ENCODE data around the gene RBM4. TPM values are rescaled to one million over a fixed set of nuclear protein-coding genes. Genes with fewer than 3 reads are reported as not detected.
"Not testable (repeated sequence)": the region's sequence is repeated elsewhere in the genome, so short reads cannot be mapped to it uniquely, and the experiment has no call there.

Gene RBM4
- total and polyA plus RNA-seq, 4 donors, result 36.9 to 59.2 (median 46.4) TPM

- no peak for DNase-seq (ENCODE audit: low spot score)
- Histone ChIP-seq H3K4me3 (ENCODE audit: low read depth in 1 of 3, low read length in 3 of 3) (peak overlapping the region; percentile 84 to 92 (median 88)), H3K9me3 (ENCODE audit: control insufficient read depth in 4 of 4, low read length in 3 of 4) (no peaks in the 10 kb centered on the region), H3K36me3 (ENCODE audit: control insufficient read depth in 4 of 4, insufficient read depth in 3 of 4, low read depth in 1 of 4, low read length in 3 of 4) (peaks cover 8 to 34% (median 23%) of the 10 kb centered on the region in 4 donors), H3K9ac (ENCODE audit: low read depth in 1 of 2, low read length in 2 of 2) (peak overlapping the region; percentile 75 to 79), H3K4me1 (ENCODE audit: control insufficient read depth in 4 of 4, insufficient read depth in 4 of 4, low read length in 3 of 4) (peaks cover 9 to 65% (median 50%) of the 10 kb centered on the region in 4 donors), H3K27me3 (ENCODE audit: control insufficient read depth in 4 of 4, insufficient read depth in 4 of 4, low read length in 3 of 4) (no peaks in the 10 kb centered on the region), H3K27ac (ENCODE audit: low read depth in 1 of 2, low read length in 2 of 2) (peak overlapping the region; percentile 81 to 90)
- TF ChIP-seq YY1 (IDR thresholded peaks at IDR 0.05) (no peak), FOXA1 (IDR thresholded peaks at IDR 0.05) (no peak), RAD21 (IDR thresholded peaks at IDR 0.05) (peak in 1 of 2 donors; percentile 13)
- WGBS, result 12% methylated on average over 27 of the region's 27 CpGs
Measured at GRCh38 chr11:66639066-66639813, 737 bp downstream of the RBM4 start.

GRCh38 chr11:66639814-66640340, 1.4 kb downstream of the RBM4 start:
- 72% methylated on average over 9 of the region's 10 CpGs for WGBS
- DNase-seq (ENCODE audit: low spot score); H3K4me3 ChIP-seq (ENCODE audit: low read depth in 1 of 3, low read length in 3 of 3); H3K9ac ChIP-seq (ENCODE audit: low read depth in 1 of 2, low read length in 2 of 2); H3K27me3 ChIP-seq (ENCODE audit: control insufficient read depth in 4 of 4, insufficient read depth in 4 of 4, low read length in 3 of 4); H3K9me3 ChIP-seq (ENCODE audit: control insufficient read depth in 4 of 4, low read length in 3 of 4); H3K27ac ChIP-seq (ENCODE audit: low read depth in 1 of 2, low read length in 2 of 2): not testable (repeated sequence)
- H3K36me3 ChIP-seq (ENCODE audit: control insufficient read depth in 4 of 4, insufficient read depth in 3 of 4, low read depth in 1 of 4, low read length in 3 of 4), result peaks cover 8 to 41% (median 28%) of the 10 kb centered on the region in 4 donors
- peaks cover 9 to 71% (median 53%) of the 10 kb centered on the region in 4 donors for H3K4me1 ChIP-seq (ENCODE audit: control insufficient read depth in 4 of 4, insufficient read depth in 4 of 4, low read length in 3 of 4)

- H3K27ac ChIP-seq (ENCODE audit: low read depth in 1 of 2, low read length in 2 of 2), result no peak overlapping the region
- H3K9ac ChIP-seq (ENCODE audit: low read depth in 1 of 2, low read length in 2 of 2), result no peak overlapping the region
- peaks cover 11 to 73% (median 56%) of the 10 kb centered on the region in 4 donors for H3K4me1 ChIP-seq (ENCODE audit: control insufficient read depth in 4 of 4, insufficient read depth in 4 of 4, low read length in 3 of 4)
- TF ChIP-seq, protein P1, sequence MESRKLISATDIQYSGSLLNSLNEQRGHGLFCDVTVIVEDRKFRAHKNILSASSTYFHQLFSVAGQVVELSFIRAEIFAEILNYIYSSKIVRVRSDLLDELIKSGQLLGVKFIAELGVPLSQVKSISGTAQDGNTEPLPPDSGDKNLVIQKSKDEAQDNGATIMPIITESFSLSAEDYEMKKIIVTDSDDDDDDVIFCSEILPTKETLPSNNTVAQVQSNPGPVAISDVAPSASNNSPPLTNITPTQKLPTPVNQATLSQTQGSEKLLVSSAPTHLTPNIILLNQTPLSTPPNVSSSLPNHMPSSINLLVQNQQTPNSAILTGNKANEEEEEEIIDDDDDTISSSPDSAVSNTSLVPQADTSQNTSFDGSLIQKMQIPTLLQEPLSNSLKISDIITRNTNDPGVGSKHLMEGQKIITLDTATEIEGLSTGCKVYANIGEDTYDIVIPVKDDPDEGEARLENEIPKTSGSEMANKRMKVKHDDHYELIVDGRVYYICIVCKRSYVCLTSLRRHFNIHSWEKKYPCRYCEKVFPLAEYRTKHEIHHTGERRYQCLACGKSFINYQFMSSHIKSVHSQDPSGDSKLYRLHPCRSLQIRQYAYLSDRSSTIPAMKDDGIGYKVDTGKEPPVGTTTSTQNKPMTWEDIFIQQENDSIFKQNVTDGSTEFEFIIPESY (IDR thresholded peaks at IDR 0.05), result no peak
- TF ChIP-seq ATF3 (IDR thresholded peaks at IDR 0.05), result no peak
- no peaks in the 10 kb centered on the region for H3K9me3 ChIP-seq (ENCODE audit: control insufficient read depth in 4 of 4, low read length in 3 of 4)
- 52% methylated on average over 3 of the region's 3 CpGs for WGBS
- peaks cover 17 to 59% (median 47%) of the 10 kb centered on the region in 4 donors for H3K36me3 ChIP-seq (ENCODE audit: control insufficient read depth in 4 of 4, insufficient read depth in 3 of 4, low read depth in 1 of 4, low read length in 3 of 4)
- H3K27me3 ChIP-seq (ENCODE audit: control insufficient read depth in 4 of 4, insufficient read depth in 4 of 4, low read length in 3 of 4), result no peaks in the 10 kb centered on the region
- H3K4me3 ChIP-seq (ENCODE audit: low read depth in 1 of 3, low read length in 3 of 3), result peak overlapping the region in 1 of 3 donors; percentile 22
- DNase-seq (ENCODE audit: low spot score), result no peak
Measured at GRCh38 chr11:66641834-66642233, 3.3 kb downstream of the RBM4 start.

- no peaks in the 10 kb centered on the region for H3K27me3 ChIP-seq (ENCODE audit: control insufficient read depth in 4 of 4, insufficient read depth in 4 of 4, low read length in 3 of 4)
- TF ChIP-seq HNF4A (conservative IDR thresholded peaks at IDR 0.05) (no peak), JUND (IDR thresholded peaks at IDR 0.05) (no peak), RXRA (IDR thresholded peaks at IDR 0.05) (no peak), EGR1 (IDR thresholded peaks at IDR 0.05; ENCODE audit: low read depth in 2 of 2) (no peak), RAD21 (IDR thresholded peaks at IDR 0.05) (no peak), FOXA2 (IDR thresholded peaks at IDR 0.05) (no peak), FOXA1 (IDR thresholded peaks at IDR 0.05) (no peak)
- WGBS, result 93% methylated on average over 24 of the region's 24 CpGs
- H3K9ac ChIP-seq (ENCODE audit: low read depth in 1 of 2, low read length in 2 of 2), result no peak overlapping the region
- no peak for DNase-seq (ENCODE audit: low spot score)
- H3K27ac ChIP-seq (ENCODE audit: low read depth in 1 of 2, low read length in 2 of 2), result no peak overlapping the region
- no peak overlapping the region for H3K4me3 ChIP-seq (ENCODE audit: low read depth in 1 of 3, low read length in 3 of 3)
- H3K36me3 ChIP-seq (ENCODE audit: control insufficient read depth in 4 of 4, insufficient read depth in 3 of 4, low read depth in 1 of 4, low read length in 3 of 4), result peaks cover 17 to 71% (median 53%) of the 10 kb centered on the region in 4 donors
- H3K9me3 ChIP-seq (ENCODE audit: control insufficient read depth in 4 of 4, low read length in 3 of 4), result no peaks in the 10 kb centered on the region
- H3K4me1 ChIP-seq (ENCODE audit: control insufficient read depth in 4 of 4, insufficient read depth in 4 of 4, low read length in 3 of 4), result peaks cover 9 to 61% (median 47%) of the 10 kb centered on the region in 4 donors
Measured at GRCh38 chr11:66643745-66644437, 5.4 kb downstream of the RBM4 start.

Measured in liver (tissue), 9 donors.